Stimulated activated CD8-positive, alpha-beta memory T cell treated with anti-CD3 and anti-CD28 coated beads, Interleukin-15, amount 100 ng/mL, for 4 hours (primary cell): Measurements from ENCODE around the gene PGM2L1.

Source experiments
- DNase-seq, 2 donors: peaks; one replicate each; pipeline ENCODE4 v3.0.0-alpha.2; 2020; ENCODE audit warnings: low read depth in 2 of 2

The PGM2L1 gene

GRCh38 chr11:74299015-74299414 lies 99.2 kb downstream of the PGM2L1 start:
- no peak for DNase-seq

GRCh38 chr11:74297484-74297883 lies 100.7 kb downstream of the PGM2L1 start:
- DNase-seq: no peak

GRCh38 chr11:74288911-74289310 lies 109.3 kb downstream of the PGM2L1 start:
- no peak for DNase-seq

- DNase-seq: no peak
These were observed 110.1 kb downstream of the PGM2L1 start for GRCh38 chr11:74288161-74288560.

- DNase-seq: no peak
These were observed 113.8 kb downstream of the PGM2L1 start for GRCh38 chr11:74284466-74284865.

GRCh38 chr11:74283580-74284180 lies 114.6 kb downstream of the PGM2L1 start:
- no peak for DNase-seq

GRCh38 chr11:74282914-74283371 lies 115.3 kb downstream of the PGM2L1 start:
- DNase-seq: no peak

- DNase-seq: no peak
These were observed 115.8 kb downstream of the PGM2L1 start for GRCh38 chr11:74282421-74282820.

- no peak for DNase-seq
These were observed 117.7 kb downstream of the PGM2L1 start for GRCh38 chr11:74280494-74280893.
